MM.1S (cell line): Measurements from ENCODE around the gene MBLAC1.

ENCODE experiments used
- CTCF ChIP-seq: fragments of 300-600 bp; sonication (generic); IDR thresholded peaks from 2 replicates; pipeline ENCODE4 v1.5.1; 2016; ENCODE audit warnings: antibody characterized with exemption, low read length, mixed read lengths
- EZH2phosphoT487 ChIP-seq: fragments of 300-600 bp; sonication (generic); IDR thresholded peaks from 2 replicates; pipeline ENCODE4 v1.6.1; 2018; ENCODE audit warnings: antibody characterized with exemption, low read length

GRCh38 chr7:100127866-100128636 lies 1.3 kb downstream of the MBLAC1 start:
- TF ChIP-seq CTCF = no peak
- TF ChIP-seq EZH2phosphoT487 = no peak
